Activated naive CD4-positive, alpha-beta T cell treated with Interleukin-2 at 50 U/mL for 16 hours (primary cell): ENCODE data around the gene C2CD4D.
"Not testable (repeated sequence)": the region's sequence is repeated elsewhere in the genome, so short reads cannot be mapped to it uniquely, and the experiment has no call there.

Experiments
- DNase-seq: peaks from one replicate; pipeline ENCODE4 v3.0.0-alpha.2; 2020

Gene C2CD4D

DNA sequence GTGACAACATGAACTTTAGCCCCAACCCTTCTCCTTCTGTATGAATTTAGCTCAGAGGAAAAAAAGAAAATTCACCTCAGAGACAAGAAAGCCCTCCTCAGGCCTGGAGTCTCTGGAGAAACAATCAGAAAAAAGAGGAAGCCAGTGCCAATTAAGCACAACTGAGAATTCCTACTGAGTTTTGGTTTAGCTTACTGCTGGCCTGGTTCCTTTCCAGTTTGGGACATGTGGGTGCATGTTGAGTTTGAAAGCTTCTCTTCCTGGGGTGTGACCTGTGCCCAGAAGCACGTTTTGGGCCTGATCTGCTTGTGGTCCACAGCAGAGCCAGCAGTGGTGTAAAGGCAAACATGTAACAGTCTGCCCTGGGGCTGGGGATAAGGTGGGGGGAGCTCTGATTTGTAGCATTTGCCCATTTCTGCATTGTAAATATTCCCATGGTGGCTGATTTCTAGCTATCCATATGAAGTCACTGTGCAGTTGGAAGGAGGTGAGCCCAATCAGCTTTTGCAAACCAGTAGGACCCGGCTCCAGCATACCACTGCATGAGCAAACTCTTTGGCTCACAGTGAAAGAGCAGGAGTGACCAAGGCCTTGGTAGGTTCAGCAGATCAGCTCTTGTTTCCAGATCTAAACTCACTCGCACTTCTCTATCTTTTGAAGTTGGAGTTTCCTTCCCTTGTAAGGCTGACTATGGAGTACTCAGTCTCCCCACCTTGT lies 18.6 kb upstream of the C2CD4D start:
- DNase-seq: no peak

DNA sequence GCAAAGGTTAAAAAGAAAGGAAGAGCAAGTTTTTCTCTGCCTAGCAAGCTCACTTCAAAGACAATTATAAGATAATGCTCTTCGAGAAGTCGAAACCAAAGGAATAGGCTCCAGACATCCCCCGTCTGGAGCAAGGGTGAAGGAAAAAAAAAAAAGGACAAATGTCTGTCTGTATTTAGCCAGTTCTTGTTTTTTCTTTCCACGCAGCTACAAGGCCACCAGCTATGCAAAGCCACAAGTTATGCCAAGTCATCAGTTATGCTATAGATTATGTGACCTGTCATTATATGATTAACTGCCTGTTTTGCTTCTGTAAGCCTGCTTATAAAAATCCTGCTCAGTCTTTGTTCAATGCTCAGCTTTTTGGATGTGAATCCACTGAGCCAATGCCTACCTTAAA lies 16.3 kb upstream of the C2CD4D start:
- no peak for DNase-seq

DNA sequence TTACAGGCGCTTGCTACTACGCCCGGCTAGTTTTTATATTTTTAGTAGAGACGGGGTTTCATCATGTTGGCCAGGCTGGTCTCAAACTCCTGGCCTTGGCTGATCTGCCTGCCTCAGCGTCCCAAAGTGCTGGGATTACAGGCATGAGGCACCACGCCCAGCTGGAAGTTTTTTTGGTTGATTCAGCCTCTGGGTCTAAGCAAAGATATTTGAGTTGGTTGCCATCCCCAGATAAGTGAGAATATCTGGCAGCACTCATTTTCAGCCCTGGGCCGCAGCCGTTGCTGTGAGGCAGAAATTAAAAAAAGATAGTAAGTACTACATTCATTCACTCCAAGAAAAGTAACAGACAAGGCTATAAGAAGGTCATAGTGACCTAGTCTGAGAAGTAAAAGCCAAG lies 15.9 kb upstream of the C2CD4D start:
- not testable (repeated sequence) for DNase-seq

GRCh38 chr1:151854658-151855057 lies 15.0 kb upstream of the C2CD4D start:
- no peak for DNase-seq

DNA sequence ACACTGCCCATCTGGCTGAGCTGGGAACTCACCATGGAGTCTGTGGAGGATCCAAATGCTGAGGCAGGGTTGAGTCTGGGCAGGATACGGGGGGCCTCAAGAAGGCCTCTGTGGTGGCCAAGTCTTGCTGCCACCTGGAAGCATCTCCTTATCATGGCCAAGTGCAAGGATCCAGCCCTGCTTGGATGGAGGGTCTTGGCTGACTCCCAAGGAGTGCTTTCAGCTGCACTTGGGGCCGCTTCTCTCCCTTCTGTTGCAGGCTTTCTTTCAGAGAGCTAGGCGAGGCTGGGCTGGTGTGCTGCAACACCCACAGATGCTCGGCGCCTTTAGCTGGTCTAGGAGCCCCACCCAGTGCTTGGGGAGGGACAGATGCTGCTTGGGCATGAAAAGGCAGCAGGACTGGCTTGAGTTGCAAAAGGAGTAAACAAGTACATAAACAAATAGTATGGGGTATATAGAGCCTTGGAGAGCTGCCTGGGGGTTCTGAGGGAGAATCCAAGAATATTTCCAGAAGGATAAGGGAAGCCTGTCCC lies 13.9 kb upstream of the C2CD4D start, which contains the start of gene THEM5:
Gene THEM5, minus strand, starts transcription at position 302 of the 533 bp plus-strand sequence. Its CDS starts 147 bp downstream, at position 155.
- no peak for DNase-seq

DNA sequence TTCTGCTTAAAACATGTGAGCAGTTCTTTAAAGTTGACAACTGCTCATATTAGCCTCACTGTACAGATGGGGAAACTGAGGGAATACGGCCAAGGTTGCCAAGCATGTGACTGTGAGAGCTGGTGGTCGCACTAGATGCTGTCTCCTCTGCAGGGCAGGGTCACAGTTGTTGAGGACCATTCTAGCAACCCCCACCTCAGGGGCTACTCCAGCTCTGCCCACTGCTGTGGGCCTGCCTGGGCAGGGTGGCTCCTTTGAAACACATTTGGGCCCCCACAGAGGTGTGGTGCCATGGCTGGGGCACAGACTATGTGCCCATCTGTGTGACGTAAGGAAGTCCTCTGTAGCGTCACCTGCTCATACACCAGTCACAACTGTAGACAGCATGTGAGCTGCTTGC lies 13.1 kb upstream of the C2CD4D start:
- no peak for DNase-seq

DNA sequence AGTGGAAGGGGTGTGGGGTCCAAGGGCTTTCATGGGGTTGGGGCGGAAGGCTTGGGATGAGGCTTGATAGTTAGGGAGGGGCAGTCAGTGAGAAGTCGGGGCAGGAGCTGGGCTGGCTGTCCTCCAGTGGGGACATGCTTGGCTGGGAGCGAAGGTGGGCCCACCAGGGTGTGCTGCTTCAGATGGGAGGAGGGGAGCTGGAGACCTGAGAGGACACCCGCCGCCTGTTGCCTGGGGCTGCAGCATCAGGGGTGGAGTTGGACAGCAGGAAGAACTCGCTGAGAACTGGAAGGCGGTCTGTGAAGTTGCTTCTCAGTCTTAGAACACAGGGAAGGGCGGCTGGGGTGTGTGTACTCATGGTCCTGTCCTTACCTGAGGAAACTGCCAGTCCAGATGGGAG lies 12.3 kb upstream of the C2CD4D start:
- no peak for DNase-seq

- DNase-seq: no peak
Observed at GRCh38 chr1:151849871-151850270, 10.3 kb upstream of the C2CD4D start.

DNA sequence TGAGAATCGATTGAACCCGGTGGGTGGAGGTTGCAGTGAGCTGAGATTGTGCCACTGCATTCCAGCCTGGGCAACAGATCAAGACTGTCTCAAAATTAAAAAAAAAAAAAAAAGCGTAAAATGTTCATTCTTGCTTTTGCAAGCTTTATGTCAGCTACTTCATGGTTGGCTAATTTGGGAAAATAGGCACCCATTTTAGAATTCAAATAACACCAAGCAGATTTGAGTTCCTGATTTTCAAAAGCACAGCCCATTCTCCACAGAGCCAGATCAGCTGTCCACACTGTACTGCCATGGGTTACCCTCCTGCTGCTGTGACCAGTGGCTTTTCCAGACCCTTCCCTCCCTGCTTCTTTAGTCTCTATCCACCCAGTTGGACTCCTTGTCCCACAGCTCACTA lies 9.5 kb upstream of the C2CD4D start:
- DNase-seq: no peak

GRCh38 chr1:151847867-151848596 lies 8.4 kb upstream of the C2CD4D start:
- no peak for DNase-seq

DNA sequence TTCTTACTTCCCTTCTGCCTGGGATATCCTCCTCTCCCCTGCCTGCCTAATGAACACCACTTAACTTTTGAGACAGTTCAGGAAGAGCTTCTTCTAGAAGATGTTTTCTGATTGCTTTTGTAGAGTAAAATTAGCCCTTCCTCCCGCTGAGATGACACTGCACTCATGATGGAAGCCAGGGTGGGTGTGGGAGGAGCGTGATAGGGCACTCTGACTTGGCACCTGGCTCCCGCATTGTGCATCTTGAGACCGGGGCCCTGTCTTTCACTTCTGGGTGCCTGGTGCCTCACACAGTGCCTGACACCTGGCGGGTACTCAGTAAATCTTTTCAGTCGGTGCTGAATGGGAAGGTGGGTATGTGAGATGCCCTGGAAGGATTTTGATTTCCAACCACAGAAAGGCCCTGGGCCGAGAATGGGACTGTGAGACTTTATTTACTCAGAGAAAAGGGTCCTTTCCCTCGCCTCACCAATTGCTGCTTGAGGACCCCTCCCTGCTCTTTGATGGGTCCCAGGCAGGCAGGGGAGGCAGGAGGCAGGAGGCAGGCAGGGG lies 7.1 kb upstream of the C2CD4D start:
- no peak for DNase-seq

- no peak for DNase-seq
Observed at GRCh38 chr1:151846062-151846568, 6.5 kb upstream of the C2CD4D start.

GRCh38 chr1:151843398-151843797 lies 3.8 kb upstream of the C2CD4D start:
- DNase-seq: no peak

- DNase-seq: no peak
Observed at GRCh38 chr1:151841141-151841540, 1.5 kb upstream of the C2CD4D start.

DNA sequence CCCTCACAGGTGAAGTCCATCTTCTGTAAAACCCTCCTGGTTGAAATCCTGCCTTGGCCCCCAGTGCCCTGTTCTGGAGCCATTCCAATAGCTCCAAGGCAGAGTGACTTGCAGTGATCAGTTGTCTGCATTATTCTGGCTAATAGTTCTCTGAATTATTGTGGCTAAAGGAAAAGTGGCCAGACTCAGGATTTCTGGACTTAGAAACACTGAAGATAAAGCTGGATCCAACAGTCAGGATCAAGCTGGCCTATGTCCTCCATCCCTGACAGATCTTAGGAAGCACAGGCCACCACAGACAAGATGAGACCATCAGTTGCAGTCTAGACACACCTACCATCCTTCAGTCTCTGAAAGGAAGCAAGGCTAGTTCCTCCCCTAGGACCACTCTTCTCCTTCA lies 801 bp upstream of the C2CD4D start:
- no peak for DNase-seq

GRCh38 chr1:151839082-151839412 lies 573 bp downstream of the C2CD4D start:
- no peak for DNase-seq

GRCh38 chr1:151838222-151839081 lies 1.2 kb downstream of the C2CD4D start:
- DNase-seq: peak; percentile 60

DNA sequence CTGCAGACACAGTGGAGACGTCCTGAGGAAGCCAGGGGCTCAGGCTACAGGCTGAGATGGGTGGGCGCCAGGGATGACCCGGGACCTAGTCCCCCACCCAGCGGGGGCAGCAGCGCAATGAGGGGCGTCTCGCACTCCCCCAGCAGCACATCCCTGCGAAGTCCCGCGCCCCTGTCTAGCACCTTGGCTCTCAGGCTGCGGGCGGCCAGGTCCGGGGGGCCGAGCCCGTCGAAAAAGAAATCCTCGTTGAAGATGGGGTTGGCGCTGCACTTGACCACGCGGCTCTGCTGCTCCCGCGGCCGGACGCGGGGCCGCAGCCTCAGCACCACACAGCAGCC lies 1.8 kb downstream of the C2CD4D start:
- no peak for DNase-seq

GRCh38 chr1:151837197-151837596 lies 2.4 kb downstream of the C2CD4D start:
- DNase-seq: no peak

DNA sequence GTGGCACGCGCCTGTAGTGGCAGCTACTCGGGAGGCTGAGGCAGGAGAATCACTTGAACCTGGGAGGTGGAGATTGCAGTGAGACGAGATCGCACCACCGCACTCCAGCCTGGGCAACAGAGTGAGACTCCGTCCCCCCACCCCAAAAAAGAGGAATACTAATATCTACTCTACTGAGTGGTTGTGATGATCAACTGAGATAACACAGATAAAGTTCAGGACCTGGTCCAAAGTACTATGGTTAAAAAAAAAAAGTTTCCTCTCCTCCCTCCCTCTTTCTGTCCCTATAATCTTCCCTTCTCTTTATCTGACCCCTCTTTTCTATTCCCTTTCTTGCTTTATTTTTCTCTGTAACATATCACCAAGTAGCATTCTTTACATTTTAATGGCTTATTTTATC lies 4.0 kb downstream of the C2CD4D start:
- DNase-seq: no peak

DNA sequence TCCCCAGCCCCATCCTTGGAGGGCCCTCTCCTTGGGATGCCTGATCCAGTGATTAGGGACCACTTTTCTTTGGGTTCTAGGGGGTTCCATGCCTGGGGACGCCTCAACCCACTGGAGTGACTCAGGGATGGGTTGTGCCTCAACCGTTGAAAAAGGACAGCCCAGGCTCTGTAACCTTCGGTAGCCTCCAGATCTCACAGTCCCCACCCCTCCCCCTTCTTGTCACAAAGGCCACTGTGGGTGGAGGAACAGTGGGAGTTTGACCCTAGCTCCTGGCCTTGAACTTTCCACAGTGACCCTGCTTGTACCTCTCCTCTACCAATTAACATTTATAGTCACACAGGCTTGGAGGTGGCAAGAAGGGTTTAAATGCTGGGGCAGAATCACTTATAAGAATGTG lies 5.4 kb downstream of the C2CD4D start:
- DNase-seq: no peak

DNA sequence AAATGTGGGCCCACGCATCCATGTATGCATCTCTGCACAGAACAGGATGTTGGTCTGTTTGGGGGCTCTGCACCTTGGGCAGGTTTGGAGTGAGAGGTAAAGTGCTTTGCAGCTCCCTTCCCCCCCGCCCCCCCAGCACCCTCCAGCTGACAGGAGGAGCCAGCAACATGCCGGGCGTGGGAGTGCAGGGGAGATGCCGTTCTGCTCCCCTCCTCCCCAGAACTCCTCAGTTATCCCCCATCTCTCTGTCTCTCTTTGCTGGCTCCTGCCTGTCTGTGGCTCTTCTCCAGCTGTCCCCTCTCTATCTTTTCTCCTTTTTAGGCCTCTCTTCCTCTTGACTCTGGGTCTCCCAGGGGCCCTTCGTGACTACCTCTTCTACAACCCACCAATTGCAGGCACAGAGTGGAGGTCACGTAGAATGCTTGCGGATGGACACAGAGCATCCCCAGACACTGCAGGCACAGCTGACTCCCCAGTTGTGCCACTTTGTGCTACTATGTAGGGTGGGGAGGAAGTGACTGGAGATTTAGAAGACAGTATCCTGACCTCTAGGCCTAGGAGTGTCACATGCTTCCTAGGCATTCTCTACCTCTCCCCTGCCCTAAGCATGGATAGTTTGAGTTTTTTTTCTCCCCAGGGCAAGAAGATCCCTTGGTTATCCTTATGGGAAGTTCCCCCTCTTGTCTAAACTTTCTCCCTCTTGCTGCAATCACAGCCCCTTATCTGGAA lies 6.3 kb downstream of the C2CD4D start:
- no peak for DNase-seq
